Spleen (tissue), 11 donors: Measurements from ENCODE around the gene SLC8A1. TPM values are rescaled to one million over a fixed set of nuclear protein-coding genes. Genes with fewer than 3 reads are reported as not detected.

ENCODE experiments used
- DNase-seq: peaks from one replicate; pipeline ENCODE4 v3.0.0-alpha.2; 2020
- H3K27ac ChIP-seq, 8 donors: fragments of 200-600 bp; sonication (generic) in 7 of 8; 1 replicate in 4 of 8; 2 replicates in 4 of 8; pipeline versions ENCODE4 v1.5.0 to v1.8.0; 2016 to 2021; ENCODE audit warnings: inconsistent platforms in 4 of 8, mild to moderate bottlenecking in 4 of 8, moderate library complexity in 1 of 8
- H3K27me3 ChIP-seq, 7 donors: fragments of 200-600 bp; sonication (generic) in 6 of 7; replicated peaks in 1 of 7; 1 replicate in 4 of 7; 2 replicates in 3 of 7; pipeline versions ENCODE4 v1.5.0 to v1.8.0; 2016 to 2021; ENCODE audit warnings: inconsistent platforms in 3 of 7, mild to moderate bottlenecking in 1 of 7
- H3K36me3 ChIP-seq, 6 donors: fragments of 200-600 bp; sonication (generic) in 5 of 6; 1 replicate in 4 of 6; 2 replicates in 2 of 6; pipeline versions ENCODE4 v1.5.0 to v1.8.0; 2016 to 2021; ENCODE audit warnings: inconsistent platforms in 2 of 6
- H3K4me1 ChIP-seq, 6 donors: fragments of 200-600 bp; sonication (generic) in 5 of 6; 1 replicate in 3 of 6; 2 replicates in 3 of 6; pipeline versions ENCODE4 v1.5.0 to v1.8.0; 2016 to 2021; ENCODE audit warnings: inconsistent platforms in 3 of 6
- H3K4me3 ChIP-seq, 8 donors: fragments of 200-600 bp; sonication (generic) in 7 of 8; 1 replicate in 4 of 8; 2 replicates in 4 of 8; pipeline versions ENCODE4 v1.5.0 to v1.8.0; 2016 to 2021; ENCODE audit warnings: inconsistent platforms in 4 of 8, mild to moderate bottlenecking in 4 of 8, moderate library complexity in 2 of 8
- H3K9me3 ChIP-seq, 8 donors: fragments of 200-600 bp; sonication (generic) in 7 of 8; 1 replicate in 4 of 8; 2 replicates in 4 of 8; pipeline versions ENCODE4 v1.5.0 to v1.8.0; 2016 to 2021; ENCODE audit warnings: inconsistent platforms in 4 of 8
- CTCF ChIP-seq, 11 experiments: fragments of 200-600 bp in 7 of 11; fragments of 450-650 bp in 4 of 11; sonication (generic) in 4 of 11; IDR thresholded peaks in 8 of 11; conservative IDR thresholded peaks in 3 of 11; 1 replicate in 7 of 11; 2 replicates in 4 of 11; pipeline versions ENCODE4 v1.4.0 to v1.8.0; 2016 to 2021; ENCODE audit warnings: antibody characterized with exemption in 11 of 11, inconsistent platforms in 4 of 11, mild to moderate bottlenecking in 1 of 11
- POLR2A ChIP-seq, 3 donors: fragments of 450-650 bp; IDR thresholded peaks; one replicate each; pipeline ENCODE4 v1.5.1; 2017; ENCODE audit warnings: antibody characterized with exemption in 3 of 3, mild to moderate bottlenecking in 1 of 3
- POLR2AphosphoS5 ChIP-seq, 3 donors: sonication (generic); formaldehyde crosslinking; IDR thresholded peaks; one replicate each; pipeline ENCODE4 v1.5.1; 2017; ENCODE audit warnings: antibody characterized with exemption in 3 of 3
- WGBS, 5 donors: extraction: QIAGEN DNeasy Blood & Tissue Kit in 3 of 5; methylation state at CpG; one replicate each; pipeline versions ENCODE4 v1.1.5 to v1.1.7; 2013 to 2018; 5-methylcytosine and 5-hydroxymethylcytosine counted together
- intact Hi-C: fragments of 100-400 bp; cut with DNase I; formaldehyde crosslinking; loops from one replicate; pipeline ENCODE4 v1.15.0; 2023; ENCODE audit warnings: low total_unique reads
- polyA plus RNA-seq, 3 donors: library from polyadenylated mRNA; stranded (reverse); fragments of 200-250 nt; gene quantifications; one replicate each; pipeline ENCODE4 v1.2.1, GENCODE V29; 2013
- total RNA-seq, 7 donors: library from RNA; depleted of rRNA in 3 of 7; stranded (reverse); fragments of >200 nt in 3 of 7; fragmentation: NEBNext Ultra II Directional in 4 of 7; extraction: Animal tissue kit (Norgen Biotek cat#: 25700) in 4 of 7; gene quantifications; one replicate each; pipeline versions ENCODE4 v1.1.0 to v1.2.1, GENCODE V29; 2016 to 2021
- donor health status: healthy with polysubstance abuse.
- donor health status: DM: no; HTN: no; CAD: no; lungs with moderate emphysema.
- donor health status: DM: no; HTN: no; CAD: no.
- donor health status: Bipolar disorder and iron deficiency.
- donor health status: healthy.
- donor health status: DM: no; HTN: no; CAD: no.
- donor health status: DM: yes; HTN: yes; CAD: no.

Gene SLC8A1
- total and polyA plus RNA-seq, 10 donors = 0.36 to 86.0 (median 58.3) TPM

DNA sequence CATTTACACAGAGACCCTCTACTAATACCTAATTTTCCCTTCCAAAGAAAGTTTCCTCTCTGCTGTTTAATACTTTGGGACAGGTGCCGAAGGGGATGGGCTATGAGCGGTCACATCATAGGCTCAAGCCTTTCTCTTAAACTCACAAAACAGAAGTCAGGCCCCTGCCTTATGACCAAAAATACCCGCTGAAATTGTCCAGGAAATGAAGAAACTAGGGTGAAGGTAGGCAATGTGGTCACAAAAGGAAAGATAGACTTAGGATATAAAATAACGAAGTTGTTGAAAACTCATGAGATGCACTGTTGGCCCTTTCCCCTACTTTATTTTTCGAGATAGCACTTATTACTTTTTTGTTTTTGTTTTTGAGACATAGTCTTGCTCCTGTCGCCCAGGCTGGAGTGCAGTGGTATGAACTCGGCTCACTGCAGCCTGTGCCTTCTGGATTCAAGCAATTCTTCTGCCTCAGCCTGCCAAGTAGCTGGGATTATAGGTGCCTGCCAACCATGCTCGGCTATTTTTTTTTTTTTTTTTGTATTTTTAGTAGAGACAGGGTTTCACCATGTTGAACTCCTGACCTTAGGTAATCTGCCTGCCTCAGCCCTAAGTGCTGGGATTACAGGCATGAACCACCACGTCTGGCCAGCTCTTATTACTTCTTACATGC lies 16.3 kb downstream of the SLC8A1 start:
- intact Hi-C loops = no loop called here
- DNase-seq = no peak
- H3K4me3 ChIP-seq = no peak overlapping the region
- no peaks in the 10 kb centered on the region for H3K27me3 ChIP-seq
- H3K27ac ChIP-seq = peak overlapping the region in 3 of 8 donors; percentile 1 to 45 (median 9)
- TF ChIP-seq POLR2A (IDR thresholded peaks at IDR 0.05) (no peak), POLR2AphosphoS5 (IDR thresholded peaks at IDR 0.05) (no peak), CTCF (IDR thresholded peaks at IDR 0.05 in 8 of 11, conservative IDR thresholded peaks at IDR 0.05 in 3 of 11) (no peak)
- 60 to 85% (median 66%) methylated on average over 9 of the region's 9 CpGs for WGBS, 5 donors
- no peaks in the 10 kb centered on the region for H3K36me3 ChIP-seq
- peaks cover 0 to 35% (median 2%) of the 10 kb centered on the region in 6 donors for H3K4me1 ChIP-seq
- no peaks in the 10 kb centered on the region for H3K9me3 ChIP-seq

DNA sequence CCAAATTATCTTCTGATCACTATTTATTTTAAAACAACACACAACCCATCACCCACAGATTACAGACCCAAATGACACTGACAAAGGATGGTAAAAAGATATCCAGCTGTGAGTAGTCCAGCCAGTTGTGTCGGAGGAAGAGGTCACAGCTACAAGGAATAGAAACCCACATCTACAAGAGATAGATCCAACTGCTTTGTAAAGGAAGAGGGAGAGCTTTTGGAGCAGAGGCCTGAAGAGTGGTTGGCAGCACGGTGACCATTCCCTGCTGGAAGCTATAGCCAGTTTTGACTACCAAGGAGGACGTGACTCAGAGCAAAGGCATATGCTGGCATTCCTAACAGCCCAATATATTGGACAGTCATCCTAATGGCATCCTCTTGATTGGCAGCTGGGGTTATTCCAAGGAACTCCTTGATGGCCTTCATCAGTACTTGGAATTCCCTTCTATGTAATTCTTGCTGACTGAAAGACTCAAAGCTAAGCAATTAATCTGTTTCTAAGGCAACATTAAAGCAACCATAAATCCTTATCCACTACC lies 17.1 kb downstream of the SLC8A1 start:
- TF ChIP-seq POLR2A (IDR thresholded peaks at IDR 0.05) (no peak), POLR2AphosphoS5 (IDR thresholded peaks at IDR 0.05) (no peak), CTCF (IDR thresholded peaks at IDR 0.05 in 8 of 11, conservative IDR thresholded peaks at IDR 0.05 in 3 of 11) (no peak)
- WGBS, 5 donors = 66 to 88% (median 78%) methylated on average over 3 of the region's 3 CpGs
- intact Hi-C loops = no loop called here
- DNase-seq = no peak
- H3K36me3 ChIP-seq = peaks cover 0 to under 1% (median 0%) of the 10 kb centered on the region in 6 donors
- peak overlapping the region in 2 of 8 donors; percentile 9 to 45 for H3K27ac ChIP-seq
- no peaks in the 10 kb centered on the region for H3K27me3 ChIP-seq
- peaks cover 0 to 32% (median 2%) of the 10 kb centered on the region in 6 donors for H3K4me1 ChIP-seq
- no peak overlapping the region for H3K4me3 ChIP-seq
- no peaks in the 10 kb centered on the region for H3K9me3 ChIP-seq

- Histone ChIP-seq H3K36me3 (peaks cover 0 to 8% (median 0%) of the 10 kb centered on the region in 6 donors), H3K27me3 (no peaks in the 10 kb centered on the region), H3K27ac (no peak overlapping the region), H3K4me1 (peaks cover 0 to 32% (median 2%) of the 10 kb centered on the region in 6 donors), H3K9me3 (no peaks in the 10 kb centered on the region), H3K4me3 (no peak overlapping the region)
- TF ChIP-seq POLR2AphosphoS5 (IDR thresholded peaks at IDR 0.05) (no peak), CTCF (IDR thresholded peaks at IDR 0.05 in 8 of 11, conservative IDR thresholded peaks at IDR 0.05 in 3 of 11) (no peak), POLR2A (IDR thresholded peaks at IDR 0.05) (no peak)
- intact Hi-C loops = no loop called here
- DNase-seq = no peak
- 53 to 90% (median 73%) methylated on average over 1 of the region's 1 CpG for WGBS, 5 donors
Observed at GRCh38 chr2:40433736-40434135, 18.2 kb downstream of the SLC8A1 start.

GRCh38 chr2:40432921-40433483 lies 18.9 kb downstream of the SLC8A1 start:
- Histone ChIP-seq H3K36me3 (peaks cover 0 to 8% (median 0%) of the 10 kb centered on the region in 6 donors), H3K4me3 (no peak overlapping the region), H3K4me1 (peaks cover 0 to 32% (median 2%) of the 10 kb centered on the region in 6 donors), H3K27me3 (no peaks in the 10 kb centered on the region), H3K27ac (no peak overlapping the region), H3K9me3 (no peaks in the 10 kb centered on the region)
- intact Hi-C loops = no loop called here
- WGBS, 5 donors = 60 to 84% (median 78%) methylated on average over 3 of the region's 3 CpGs
- no peak for TF ChIP-seq POLR2A (IDR thresholded peaks at IDR 0.05)
- TF ChIP-seq POLR2AphosphoS5 (IDR thresholded peaks at IDR 0.05) = no peak
- no peak for TF ChIP-seq CTCF (IDR thresholded peaks at IDR 0.05 in 8 of 11, conservative IDR thresholded peaks at IDR 0.05 in 3 of 11)
- DNase-seq = no peak
